ENCODE results near the gene SKI. TPM values are rescaled to one million over a fixed set of nuclear protein-coding genes. Genes with fewer than 3 reads are reported as not detected.
A peak's percentile ranks its signal among the peaks of the same experiment; 100 is the strongest.

The SKI gene
- total RNA-seq, 8 experiments from 2014 or later = 5.0 to 36.8 (median 22.6) TPM

DNA sequence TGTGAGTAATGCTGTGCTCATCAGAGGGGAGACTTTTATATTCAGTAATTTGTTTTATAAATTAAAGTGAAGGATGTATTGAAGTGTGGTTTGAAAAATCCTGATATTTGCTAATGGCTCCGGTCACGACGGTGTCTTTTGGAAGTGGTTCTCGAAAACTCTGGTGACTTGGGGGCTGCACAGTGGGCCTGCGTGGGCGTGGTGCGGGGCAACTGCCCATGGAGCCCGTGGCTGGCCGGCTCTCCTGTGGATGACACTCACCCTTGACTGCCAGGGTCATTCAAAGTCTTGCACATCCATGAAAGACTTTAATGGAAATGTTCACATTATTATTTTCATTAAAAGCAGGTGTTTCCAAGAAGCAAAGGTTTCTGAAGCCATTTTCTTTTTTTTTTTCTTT lies 41.2 kb upstream of the SKI start:
- WGBS, 10 experiments = 59 to 100% (median 86%) methylated on average over 2 to 9 of the region's 9 CpGs
- Histone ChIP-seq H3K4me1 (replicated peaks in 1 of 2) (peaks cover 22% of the 10 kb centered on the region in 2 donors), H3K27ac (no peak overlapping the region), H3K4me3 (no peak overlapping the region)
- in situ Hi-C loops (cut with MboI; ENCODE audit: low pct_unique_long_range_greater_than_20kb in 2 of 9, low sequenced_read_pairs in 9 of 9, unreplicated experiment in 9 of 9) = loop anchor here in 3 of 9 experiments (25.0 kb wide), 1 partner anchor 200 kb away; the partner anchor contains the start of genes MORN1 (in 3 of the 3) and RER1 (in 3 of the 3)
- ATAC-seq (replicated peaks in 6 of 8) = no peak

DNA sequence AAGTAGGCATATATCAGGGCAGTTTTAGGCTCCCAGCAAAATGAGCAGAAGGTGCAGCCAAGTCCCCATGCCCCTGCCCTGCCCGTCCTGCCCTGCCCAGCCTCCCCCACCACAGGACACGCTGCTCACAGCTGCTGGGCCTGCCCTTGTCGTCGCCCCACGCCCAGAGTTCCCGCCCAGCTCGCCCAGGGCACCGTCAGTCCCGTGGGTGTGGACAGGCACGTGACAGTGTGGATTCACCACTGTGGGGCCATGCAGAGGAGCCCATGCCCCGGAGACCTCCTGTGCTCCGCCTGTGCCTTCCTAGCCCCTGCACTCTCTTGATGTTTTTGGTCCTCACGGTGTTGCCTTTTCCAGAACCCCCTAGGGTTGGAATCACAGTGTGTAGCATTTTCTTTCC lies 40.5 kb upstream of the SKI start:
- in situ Hi-C loops (cut with MboI; ENCODE audit: low pct_unique_long_range_greater_than_20kb in 2 of 9, low sequenced_read_pairs in 9 of 9, unreplicated experiment in 9 of 9) = loop anchor here in 3 of 9 experiments (25.0 kb wide), 1 partner anchor 200 kb away; the partner anchor contains the start of genes MORN1 (in 3 of the 3) and RER1 (in 3 of the 3)

DNA sequence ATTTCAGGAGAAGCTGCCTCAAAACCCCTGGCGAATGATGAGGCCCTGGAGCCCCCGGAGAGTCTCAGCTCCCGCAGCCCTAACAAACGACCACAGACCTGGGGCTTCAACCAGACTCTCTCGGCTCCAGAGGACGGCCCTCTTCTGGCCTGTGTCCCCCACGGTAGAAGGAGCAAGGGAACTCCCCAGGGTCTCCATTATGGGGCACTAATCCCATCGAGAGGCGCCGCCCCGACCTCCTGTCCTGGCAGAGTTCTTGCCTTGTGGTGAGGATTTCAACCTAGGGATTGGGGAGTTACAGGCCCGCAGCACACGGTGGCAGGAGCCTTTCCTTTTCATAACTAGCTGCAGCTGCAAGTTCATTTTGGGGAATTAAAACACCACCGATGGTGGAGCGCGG lies 39.8 kb upstream of the SKI start:
- in situ Hi-C loops (cut with MboI; ENCODE audit: low pct_unique_long_range_greater_than_20kb in 2 of 9, low sequenced_read_pairs in 9 of 9, unreplicated experiment in 9 of 9) = loop anchor here in 3 of 9 experiments (25.0 kb wide), 1 partner anchor 199 kb away; the partner anchor contains the start of genes MORN1 (in 3 of the 3) and RER1 (in 3 of the 3)
- WGBS, 10 experiments = 83 to 96% (median 91%) methylated on average over 5 to 9 of the region's 16 CpGs; no CpG with 5 or more reads in 6 of the 10 experiments
- Histone ChIP-seq H3K4me1 (replicated peaks in 1 of 2) (peaks cover 22% of the 10 kb centered on the region in 2 donors), H3K4me3 (no peak overlapping the region), H3K27ac (peak overlapping the region in 1 of 2 donors; percentile 95)
- no peak for ATAC-seq (replicated peaks in 6 of 8)

More for the DNA sequence above, 40.5 kb upstream of the SKI start:
- Histone ChIP-seq H3K27ac (no peak overlapping the region), H3K4me3 (no peak overlapping the region), H3K4me1 (replicated peaks in 1 of 2) (peaks cover 22% of the 10 kb centered on the region in 2 donors)
- WGBS, 10 experiments = 81 to 93% (median 92%) methylated on average over 2 to 4 of the region's 13 CpGs; no CpG with 5 or more reads in 7 of the 10 experiments
- peak in 3 of 8 experiments; percentile 2 to 13 (median 5) for ATAC-seq (replicated peaks in 6 of 8)

DNA sequence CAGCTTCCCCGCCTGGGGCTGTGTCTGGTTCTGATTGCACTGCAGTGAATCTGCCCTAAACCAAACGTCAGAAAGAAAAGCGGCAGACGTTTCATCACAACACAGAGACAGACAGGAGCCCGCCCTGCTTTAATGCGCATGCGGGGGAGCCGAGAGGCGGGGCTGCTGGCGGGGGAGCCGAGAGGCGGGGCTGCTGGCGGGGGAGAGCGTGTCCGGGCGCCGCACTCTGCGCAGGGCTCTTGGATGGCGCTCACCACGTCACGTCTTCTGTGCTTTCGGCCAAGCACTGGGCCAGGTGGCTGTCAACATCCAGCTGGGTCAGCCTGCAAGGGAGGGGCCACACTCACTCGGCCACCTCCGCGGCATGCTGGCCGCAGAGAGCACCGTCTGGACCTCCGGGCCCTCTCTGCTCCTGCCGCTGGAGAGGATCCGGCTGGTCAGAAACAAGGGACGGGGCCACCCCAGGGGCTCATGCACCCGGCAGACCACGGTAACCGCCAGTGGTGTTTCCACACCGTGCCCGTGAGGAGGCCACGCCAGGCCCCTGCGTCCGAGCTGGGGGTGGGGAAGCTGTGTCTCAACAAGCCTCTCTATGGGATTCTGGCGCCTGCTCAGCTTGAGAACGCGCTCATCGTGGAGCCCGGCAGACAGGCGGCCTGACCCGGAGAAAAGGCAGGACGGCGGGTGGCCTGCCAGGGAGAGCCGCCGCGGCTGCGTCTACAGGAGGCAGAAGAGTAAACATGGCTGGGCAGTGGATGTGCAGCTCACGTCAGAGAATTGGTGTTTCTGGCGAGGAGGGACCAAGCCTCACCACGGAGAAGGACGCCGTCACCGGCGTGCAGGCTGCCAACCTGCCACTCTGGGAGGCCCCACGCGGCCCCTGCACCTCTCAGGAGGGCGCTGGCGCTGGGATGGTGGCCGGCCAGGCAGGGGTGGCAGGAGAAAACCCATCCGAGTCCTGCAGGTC lies 38.4 kb upstream of the SKI start:
- in situ Hi-C loops (cut with MboI; ENCODE audit: low pct_unique_long_range_greater_than_20kb in 2 of 9, low sequenced_read_pairs in 9 of 9, unreplicated experiment in 9 of 9) = loop anchor here in 7 of 9 experiments (5.0 to 25.0 kb wide), 4 partner anchors 185 to 198 kb away; partner anchors contain the start of genes MORN1 (in 3 of the 7) and RER1 (in 3 of the 7)
- H3K4me1 ChIP-seq (replicated peaks in 1 of 2) = peaks cover 28% of the 10 kb centered on the region in 2 donors
- H3K4me3 ChIP-seq = peak overlapping the region; percentile 23 to 45 (median 35)
- ATAC-seq (replicated peaks in 6 of 8) = peak; percentile 87 to 93 (median 92)
- peak overlapping the region; percentile 95 for H3K27ac ChIP-seq
- WGBS, 10 experiments = 0 to 41% (median 11%) methylated on average over 1 to 25 of the region's 65 CpGs

DNA sequence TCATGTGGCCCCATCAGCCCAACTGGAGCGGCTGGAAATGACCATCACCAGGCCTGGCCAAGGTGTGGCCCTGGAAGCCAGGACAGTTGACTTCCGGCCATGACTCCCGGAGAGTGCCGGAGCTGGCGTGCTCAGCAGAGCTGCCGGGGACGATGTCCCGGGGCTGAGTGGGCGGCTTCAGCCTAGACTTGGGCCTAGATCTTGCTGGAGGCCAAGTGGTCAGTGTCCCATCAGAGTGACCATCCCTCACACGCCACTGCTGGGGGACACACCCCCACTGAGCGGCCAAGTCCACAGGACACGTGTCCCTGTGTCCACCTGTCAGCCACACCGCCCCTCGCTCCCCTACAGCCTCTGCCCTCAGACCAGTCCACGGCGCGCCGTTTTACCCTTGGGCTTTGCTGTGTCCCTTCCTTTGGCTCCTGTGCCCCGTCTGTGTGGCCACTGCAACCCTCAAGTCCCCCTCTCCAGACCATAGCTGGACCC lies 37.6 kb upstream of the SKI start:
- H3K27ac ChIP-seq = peak overlapping the region; percentile 95
- in situ Hi-C loops (cut with MboI; ENCODE audit: low pct_unique_long_range_greater_than_20kb in 2 of 9, low sequenced_read_pairs in 9 of 9, unreplicated experiment in 9 of 9) = loop anchor here in 7 of 9 experiments (5.0 to 25.0 kb wide), 4 partner anchors 184 to 197 kb away; partner anchors contain the start of genes MORN1 (in 3 of the 7) and RER1 (in 3 of the 7)
- peak overlapping the region; percentile 23 to 45 (median 35) for H3K4me3 ChIP-seq
- peaks cover 33 to 36% of the 10 kb centered on the region in 2 donors for H3K4me1 ChIP-seq (replicated peaks in 1 of 2)
- ATAC-seq (replicated peaks in 6 of 8) = peak in 1 of 8 experiments; percentile 0
- 90 to 100% (median 96%) methylated on average over 1 to 13 of the region's 19 CpGs; no CpG with 5 or more reads in 6 of the 10 experiments for WGBS, 10 experiments

DNA sequence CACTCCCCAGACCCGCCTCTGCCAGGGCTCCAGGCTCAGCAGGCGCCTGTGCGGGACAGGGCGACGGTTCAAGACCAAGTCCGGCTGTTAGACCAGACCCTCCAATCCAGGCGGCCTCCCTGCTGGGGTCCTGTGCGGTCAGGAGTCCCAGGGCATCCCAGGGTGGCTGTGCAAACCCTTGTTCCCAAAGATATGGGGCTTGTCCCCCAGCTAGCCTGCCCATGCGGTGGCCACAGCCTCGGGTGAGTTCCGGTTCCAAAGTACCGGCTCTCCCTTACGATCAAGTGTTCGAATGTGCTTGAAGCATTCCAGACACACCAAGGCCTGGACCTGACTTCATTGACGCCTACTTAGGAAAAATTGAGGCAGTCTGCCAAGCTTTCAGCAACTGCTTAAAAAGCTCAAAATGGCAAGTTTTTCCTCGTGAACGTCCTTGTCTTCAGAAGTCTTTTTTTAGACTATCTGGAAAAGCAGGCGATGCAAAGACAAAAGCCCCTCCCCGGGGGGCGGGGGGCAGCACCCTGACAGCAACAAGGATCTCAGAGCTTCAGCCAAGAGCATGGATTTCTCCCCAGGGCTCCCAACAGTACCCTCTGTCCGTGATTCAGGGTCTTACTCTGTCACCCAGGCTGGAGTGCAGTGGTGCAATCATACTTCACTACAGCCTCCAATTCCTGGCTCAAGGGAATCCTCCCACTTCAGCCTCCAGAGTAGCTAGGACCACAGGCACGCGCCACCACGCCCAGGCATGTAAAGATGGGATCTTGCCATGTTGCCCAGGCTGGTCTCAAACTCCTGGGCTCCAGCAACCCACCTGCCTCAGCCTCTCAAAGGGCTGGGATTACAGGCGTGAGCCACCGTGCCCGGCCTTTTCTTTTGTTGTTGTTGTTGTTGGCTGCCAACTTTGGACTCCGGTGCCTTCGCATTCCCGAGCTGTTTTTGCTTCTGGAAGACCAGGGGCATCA lies 35.8 kb upstream of the SKI start:
- Histone ChIP-seq H3K4me3 (no peak overlapping the region), H3K27ac (no peak overlapping the region), H3K4me1 (replicated peaks in 1 of 2) (peaks cover 40 to 44% of the 10 kb centered on the region in 2 donors)
- no peak for ATAC-seq (replicated peaks in 6 of 8)
- 0 to 95% (median 87%) methylated on average over 2 to 23 of the region's 30 CpGs; no CpG with 5 or more reads in 2 of the 10 experiments for WGBS, 10 experiments
- in situ Hi-C loops (cut with MboI; ENCODE audit: low pct_unique_long_range_greater_than_20kb in 2 of 9, low sequenced_read_pairs in 9 of 9, unreplicated experiment in 9 of 9) = loop anchor here in 7 of 9 experiments (5.0 to 25.0 kb wide), 4 partner anchors 182 to 195 kb away; partner anchors contain the start of genes MORN1 (in 3 of the 7) and RER1 (in 3 of the 7)

DNA sequence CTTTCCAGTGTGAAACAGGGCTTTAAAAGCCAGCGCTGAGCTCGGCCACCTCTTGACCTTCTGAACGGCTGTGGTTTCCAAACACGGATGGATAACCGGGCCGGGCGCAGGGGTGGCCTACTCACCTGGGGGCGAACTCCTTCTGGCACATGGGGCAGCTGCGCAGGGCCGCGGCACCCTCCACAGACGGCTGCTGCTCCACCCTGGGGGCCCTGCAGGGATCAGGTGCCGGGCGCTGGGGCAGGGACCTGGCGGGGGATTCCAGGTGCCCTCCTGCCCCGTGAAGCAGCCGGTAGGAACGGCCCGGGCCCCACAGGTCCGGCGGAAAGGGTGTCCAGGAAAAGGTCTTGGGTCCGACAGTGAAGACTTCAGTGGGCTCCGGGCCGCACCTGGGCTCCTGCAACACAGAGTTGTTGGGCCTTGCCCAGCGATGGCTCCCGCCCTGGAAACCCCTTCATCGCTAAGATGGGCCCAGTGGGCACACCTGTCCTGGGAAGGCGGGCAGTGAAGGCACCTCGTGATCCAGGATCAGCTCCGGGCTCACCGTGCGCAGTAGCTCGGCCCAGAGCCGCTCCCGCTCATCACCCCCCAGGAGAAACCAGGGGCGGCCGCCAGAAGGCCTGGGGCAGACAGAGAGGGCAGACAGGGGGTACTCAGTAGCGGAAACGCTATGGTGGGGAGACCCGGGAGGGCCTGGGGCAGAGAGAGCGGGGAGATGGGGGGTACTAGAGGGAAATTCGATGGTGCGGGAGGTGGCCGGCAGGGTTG lies 34.4 kb upstream of the SKI start:
- Histone ChIP-seq H3K27ac (peak overlapping the region in 1 of 2 donors; percentile 87), H3K4me3 (peak overlapping the region; percentile 52 to 75 (median 67)), H3K4me1 (replicated peaks in 1 of 2) (peaks cover 51 to 56% of the 10 kb centered on the region in 2 donors)
- in situ Hi-C loops (cut with MboI; ENCODE audit: low pct_unique_long_range_greater_than_20kb in 2 of 9, low sequenced_read_pairs in 9 of 9, unreplicated experiment in 9 of 9) = loop anchor here in 7 of 9 experiments (5.0 to 25.0 kb wide), 4 partner anchors 181 to 194 kb away; partner anchors contain the start of genes MORN1 (in 3 of the 7) and RER1 (in 3 of the 7)
- 33 to 86% (median 72%) methylated on average over 1 to 9 of the region's 44 CpGs; no CpG with 5 or more reads in 5 of the 10 experiments for WGBS, 10 experiments
- ATAC-seq (replicated peaks in 6 of 8) = peak in 1 of 8 experiments; percentile 0

DNA sequence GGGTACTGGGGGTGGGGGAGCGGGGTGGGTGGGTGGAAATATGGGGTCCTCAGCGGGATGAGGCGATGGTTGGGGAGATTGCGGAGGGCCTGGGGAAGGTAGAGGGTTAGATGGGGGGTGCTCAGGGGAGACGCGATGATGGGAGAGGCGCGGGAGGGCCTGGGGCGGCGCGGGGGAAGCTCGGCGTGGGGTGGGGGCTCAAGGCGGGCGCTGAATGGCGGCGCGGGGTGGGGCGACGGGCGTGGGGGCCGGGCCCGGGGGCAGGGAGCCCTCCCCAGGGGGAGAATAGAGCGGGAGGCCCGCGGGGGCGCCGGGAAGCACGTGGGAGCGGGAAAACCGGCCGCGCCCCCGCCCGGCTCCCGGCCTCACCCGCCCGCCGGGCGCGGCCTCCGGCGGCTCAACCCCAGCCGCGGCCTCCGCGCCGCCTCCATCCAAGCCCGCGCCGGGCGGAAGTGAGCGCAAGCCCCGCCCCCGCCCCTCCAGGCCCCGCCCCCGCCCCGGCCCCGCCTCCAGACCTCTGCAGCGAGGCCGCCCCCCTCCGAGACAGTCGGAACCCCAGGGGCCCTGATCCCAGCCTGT lies 33.7 kb upstream of the SKI start, which contains the start of gene FAAP20:
FAAP20 (minus strand) TSS at position 454 of the 579 bp plus-strand sequence; CDS start at position 431, 23 bp downstream.
- Histone ChIP-seq H3K27ac (peak within 1 kb of the TSS; percentile 77 to 87), H3K4me3 (peak within 1 kb of the TSS; percentile 52 to 75 (median 67)), H3K4me1 (replicated peaks in 1 of 2) (peaks cover 53 to 58% of the 10 kb centered on the region in 2 donors)
- ATAC-seq (replicated peaks in 6 of 8) = peak; percentile 14 to 40 (median 22)
- in situ Hi-C loops (cut with MboI; ENCODE audit: low pct_unique_long_range_greater_than_20kb in 2 of 9, low sequenced_read_pairs in 9 of 9, unreplicated experiment in 9 of 9) = loop anchor here in 7 of 9 experiments (5.0 to 25.0 kb wide), 4 partner anchors 180 to 193 kb away; partner anchors contain the start of genes MORN1 (in 3 of the 7) and RER1 (in 3 of the 7)
- WGBS, 10 experiments = no CpG with 5 or more reads among the region's 63 CpGs

DNA sequence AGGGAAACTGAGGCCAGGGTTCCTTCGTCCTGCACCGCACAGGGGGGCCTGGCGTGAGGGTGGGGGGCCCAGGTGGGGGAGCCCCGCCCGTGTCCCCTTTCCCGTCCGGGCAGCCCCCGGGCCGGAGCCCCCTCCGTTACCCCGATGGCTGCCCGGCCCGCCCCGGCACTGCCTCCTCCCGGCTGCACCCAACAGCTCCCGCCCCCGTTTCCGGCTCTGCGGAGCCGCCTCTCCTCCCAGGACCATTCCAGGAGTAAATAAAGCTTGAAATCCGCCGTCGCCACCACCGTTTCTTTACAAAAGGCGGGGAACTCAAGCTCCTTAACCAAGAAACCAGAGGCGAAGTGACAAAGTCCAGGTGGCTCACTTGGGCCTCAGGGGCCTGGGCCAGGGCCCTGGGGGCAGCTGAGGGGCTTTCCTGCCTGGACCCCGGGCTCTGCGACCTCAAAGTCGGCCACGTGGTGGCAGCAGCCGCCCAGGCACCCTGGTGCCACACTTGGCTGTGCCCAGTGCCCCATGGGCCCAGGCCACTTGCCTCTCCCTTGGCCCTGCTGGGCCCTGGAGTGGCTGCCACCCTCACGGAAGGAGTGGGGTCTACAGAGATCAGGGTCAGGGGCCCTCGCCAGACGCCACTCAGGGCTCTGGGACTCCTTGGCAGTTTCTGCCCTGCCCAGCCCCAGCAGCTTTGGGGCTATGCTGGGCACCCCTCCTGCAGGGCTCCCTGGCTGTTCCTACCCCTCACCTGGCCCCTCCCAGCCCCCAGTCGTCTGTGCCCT lies 33.0 kb upstream of the SKI start:
- Histone ChIP-seq H3K4me1 (replicated peaks in 1 of 2) (peaks cover 55 to 61% of the 10 kb centered on the region in 2 donors), H3K4me3 (peak overlapping the region; percentile 52 to 75 (median 67)), H3K27ac (peak overlapping the region; percentile 77 to 87)
- 0% methylated on average over 1 to 5 of the region's 35 CpGs; no CpG with 5 or more reads in 5 of the 10 experiments for WGBS, 10 experiments
- ATAC-seq (replicated peaks in 6 of 8) = peak; percentile 8 to 73 (median 40)
- in situ Hi-C loops (cut with MboI; ENCODE audit: low pct_unique_long_range_greater_than_20kb in 2 of 9, low sequenced_read_pairs in 9 of 9, unreplicated experiment in 9 of 9) = loop anchor here in 7 of 9 experiments (5.0 to 25.0 kb wide), 4 partner anchors 180 to 192 kb away; partner anchors contain the start of genes MORN1 (in 3 of the 7) and RER1 (in 3 of the 7)

DNA sequence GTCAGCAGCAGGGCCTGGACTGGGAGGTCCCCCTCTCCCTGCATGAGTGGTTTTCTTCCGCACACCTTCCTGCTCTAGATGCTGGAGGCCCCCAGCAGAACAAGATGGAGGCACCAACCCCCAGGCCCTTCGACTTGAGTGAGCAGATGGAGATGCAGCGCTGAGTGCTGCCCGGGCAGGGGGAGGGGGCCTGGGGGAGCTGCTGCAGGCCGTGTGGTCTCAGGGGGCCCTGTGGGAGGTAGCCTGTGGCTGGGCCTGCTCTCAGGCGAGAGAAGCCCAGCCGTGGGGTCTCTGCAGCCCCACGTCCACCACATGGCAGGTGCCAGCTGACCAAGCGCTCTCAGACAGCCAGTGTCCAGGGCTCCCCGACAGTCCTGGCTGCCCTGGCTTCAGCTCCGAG lies 32.3 kb upstream of the SKI start:
- no peak for ATAC-seq (replicated peaks in 6 of 8)
- Histone ChIP-seq H3K4me3 (no peak overlapping the region), H3K27ac (peak overlapping the region; percentile 77 to 87), H3K4me1 (replicated peaks in 1 of 2) (peaks cover 50 to 54% of the 10 kb centered on the region in 2 donors)
- in situ Hi-C loops (cut with MboI; ENCODE audit: low pct_unique_long_range_greater_than_20kb in 2 of 9, low sequenced_read_pairs in 9 of 9, unreplicated experiment in 9 of 9) = loop anchor here in 6 of 9 experiments (10.0 to 25.0 kb wide), 3 partner anchors 179 to 192 kb away; partner anchors contain the start of genes MORN1 (in 3 of the 6) and RER1 (in 3 of the 6)
- 89 to 100% (median 96%) methylated on average over 1 to 3 of the region's 11 CpGs; no CpG with 5 or more reads in 6 of the 10 experiments for WGBS, 10 experiments
